ENCODE data around the gene ZNF473. TPM values are rescaled to one million over a fixed set of nuclear protein-coding genes. Genes with fewer than 3 reads are reported as not detected.

Gene ZNF473
- total RNA-seq, 1 experiment from 2014 or later = 10.0 TPM

GRCh38 chr19:49987159-49987698, 38.6 kb upstream of the ZNF473 start (continued):
- 0 out of 2 replicates have a peak, but pooled peaks have one; percentile 5 for TF ChIP-seq HMGA2 (CRISPR knock-in tag; IDR thresholded peaks at IDR 0.05)
- TF ChIP-seq GABPB1 (CRISPR knock-in tag; IDR thresholded peaks at IDR 0.05) = peak; percentile 94
- TF ChIP-seq PREB (CRISPR knock-in tag; IDR thresholded peaks at IDR 0.05; ENCODE audit: borderline replicate concordance) = peak; percentile 100
- TF ChIP-seq NFYB (CRISPR knock-in tag; conservative IDR thresholded peaks at IDR 0.05; ENCODE audit: low read depth) = peak; percentile 93
- peak; percentile 100 for TF ChIP-seq FOXP4 (CRISPR knock-in tag; IDR thresholded peaks at IDR 0.05)
- peak; percentile 100 for TF ChIP-seq FOXP1 (CRISPR knock-in tag; IDR thresholded peaks at IDR 0.05; ENCODE audit: borderline replicate concordance)
- peak; percentile 92; the same call in 1 of the 2 replicates for TF ChIP-seq NFATC4 (CRISPR knock-in tag; IDR thresholded peaks at IDR 0.05)
- TF ChIP-seq SP1 (CRISPR knock-in tag; conservative IDR thresholded peaks at IDR 0.05) = peak; percentile 100
- TF ChIP-seq FOXK1 (CRISPR knock-in tag; IDR thresholded peaks at IDR 0.05) = peak; percentile 100
- 0 out of 2 replicates have a peak, but pooled peaks have one; percentile 63 for TF ChIP-seq ZMAT4 (CRISPR knock-in tag; IDR thresholded peaks at IDR 0.05)
- peak; percentile 100 for TF ChIP-seq TCF7 (CRISPR knock-in tag; IDR thresholded peaks at IDR 0.05; ENCODE audit: low read depth)
- TF ChIP-seq CBFB (CRISPR knock-in tag; IDR thresholded peaks at IDR 0.05; ENCODE audit: low read depth) = peak; percentile 100
- TF ChIP-seq SMAD4 (CRISPR knock-in tag; IDR thresholded peaks at IDR 0.05) = peak; percentile 100
- peak; percentile 100 for TF ChIP-seq MAX (CRISPR knock-in tag; IDR thresholded peaks at IDR 0.05)
- TF ChIP-seq FOXJ3 (CRISPR knock-in tag; IDR thresholded peaks at IDR 0.05; ENCODE audit: borderline replicate concordance) = peak; percentile 100
- TF ChIP-seq ATF6 (CRISPR knock-in tag; IDR thresholded peaks at IDR 0.05) = peak; percentile 99
- TF ChIP-seq E2F1 (CRISPR knock-in tag; IDR thresholded peaks at IDR 0.05) = peak; percentile 100
- peak; percentile 99 for TF ChIP-seq CREM (CRISPR knock-in tag; IDR thresholded peaks at IDR 0.05)
- peak; percentile 100 for TF ChIP-seq HMGXB4 (CRISPR knock-in tag; IDR thresholded peaks at IDR 0.05)
- peak; percentile 100 for TF ChIP-seq E2F5 (CRISPR knock-in tag; IDR thresholded peaks at IDR 0.05)
- TF ChIP-seq CDX4 (CRISPR knock-in tag; IDR thresholded peaks at IDR 0.05; ENCODE audit: borderline replicate concordance) = peak; percentile 89; the same call in 1 of the 2 replicates
- TF ChIP-seq NR1H2 (CRISPR knock-in tag; IDR thresholded peaks at IDR 0.05) = peak; percentile 100
- peak; percentile 93 for TF ChIP-seq ZNF423 (CRISPR knock-in tag; IDR thresholded peaks at IDR 0.05)
- peak; percentile 97 for TF ChIP-seq AR (CRISPR knock-in tag; IDR thresholded peaks at IDR 0.05)
- TF ChIP-seq SOX15 (CRISPR knock-in tag; IDR thresholded peaks at IDR 0.05) = no peak
- peak; percentile 100 for TF ChIP-seq ZNF219 (CRISPR knock-in tag; IDR thresholded peaks at IDR 0.05; ENCODE audit: borderline replicate concordance)

Measured in WTC11 (cell line).